GM19463 (cell line): ENCODE results near the gene SGSH.

Experiments used
- ATAC-seq: cut with Tn5 transposase; IDR thresholded peaks from one replicate; pipeline ENCODE4 v1.9.1; 2021; ENCODE audit warnings: mild to moderate bottlenecking, moderate library complexity; ENCODE audit not compliant: unreplicated experiment

SGSH gene

GRCh38 chr17:80227666-80228065 lies 7.5 kb upstream of the SGSH start:
- no peak for ATAC-seq

- ATAC-seq = no peak
These were observed 7.0 kb upstream of the SGSH start for GRCh38 chr17:80227156-80227555.

GRCh38 chr17:80225230-80225629 lies 5.1 kb upstream of the SGSH start:
- ATAC-seq = no peak

GRCh38 chr17:80224683-80225082 lies 4.5 kb upstream of the SGSH start:
- ATAC-seq = no peak

- no peak for ATAC-seq
These were observed 3.8 kb upstream of the SGSH start for GRCh38 chr17:80223838-80224497.

- ATAC-seq = no peak
These were observed 3.1 kb upstream of the SGSH start for GRCh38 chr17:80223142-80223815.

- no peak for ATAC-seq
These were observed 2.4 kb upstream of the SGSH start for GRCh38 chr17:80222376-80223141.

- no peak for ATAC-seq
These were observed 1.4 kb upstream of the SGSH start for GRCh38 chr17:80221351-80222105.

- ATAC-seq = no peak
These were observed 643 bp upstream of the SGSH start for GRCh38 chr17:80220736-80221215.

- peak; percentile 21 for ATAC-seq
These were observed 425 bp downstream of the SGSH start for GRCh38 chr17:80219763-80220053.

- peak; percentile 56 for ATAC-seq
These were observed 945 bp downstream of the SGSH start for GRCh38 chr17:80219013-80219762.

- no peak for ATAC-seq
These were observed 1.7 kb downstream of the SGSH start for GRCh38 chr17:80218391-80218790.

GRCh38 chr17:80217703-80218362 lies 2.3 kb downstream of the SGSH start:
- no peak for ATAC-seq

- ATAC-seq = no peak
These were observed 3.4 kb downstream of the SGSH start for GRCh38 chr17:80216473-80217456.

- ATAC-seq = no peak
These were observed 5.3 kb downstream of the SGSH start for GRCh38 chr17:80214878-80215210.

- no peak for ATAC-seq
These were observed 5.9 kb downstream of the SGSH start for GRCh38 chr17:80214012-80214877.

GRCh38 chr17:80213643-80213975 lies 6.5 kb downstream of the SGSH start:
- ATAC-seq = no peak

GRCh38 chr17:80212962-80213642 lies 7.0 kb downstream of the SGSH start:
- no peak for ATAC-seq
